Stimulated activated CD4-positive, alpha-beta T cell treated with anti-CD3 and anti-CD28 coated beads, Interleukin-1b, Interleukin-23, amount 100 ng/mL, for 1 hour (primary cell): Measurements from ENCODE around the gene AZI2.

ENCODE experiments used
- DNase-seq, 2 donors: peaks; one replicate each; pipeline ENCODE4 v3.0.0-alpha.2; 2020; ENCODE audit warnings: low read depth in 2 of 2

Gene AZI2, protein sequence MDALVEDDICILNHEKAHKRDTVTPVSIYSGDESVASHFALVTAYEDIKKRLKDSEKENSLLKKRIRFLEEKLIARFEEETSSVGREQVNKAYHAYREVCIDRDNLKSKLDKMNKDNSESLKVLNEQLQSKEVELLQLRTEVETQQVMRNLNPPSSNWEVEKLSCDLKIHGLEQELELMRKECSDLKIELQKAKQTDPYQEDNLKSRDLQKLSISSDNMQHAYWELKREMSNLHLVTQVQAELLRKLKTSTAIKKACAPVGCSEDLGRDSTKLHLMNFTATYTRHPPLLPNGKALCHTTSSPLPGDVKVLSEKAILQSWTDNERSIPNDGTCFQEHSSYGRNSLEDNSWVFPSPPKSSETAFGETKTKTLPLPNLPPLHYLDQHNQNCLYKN

DNA sequence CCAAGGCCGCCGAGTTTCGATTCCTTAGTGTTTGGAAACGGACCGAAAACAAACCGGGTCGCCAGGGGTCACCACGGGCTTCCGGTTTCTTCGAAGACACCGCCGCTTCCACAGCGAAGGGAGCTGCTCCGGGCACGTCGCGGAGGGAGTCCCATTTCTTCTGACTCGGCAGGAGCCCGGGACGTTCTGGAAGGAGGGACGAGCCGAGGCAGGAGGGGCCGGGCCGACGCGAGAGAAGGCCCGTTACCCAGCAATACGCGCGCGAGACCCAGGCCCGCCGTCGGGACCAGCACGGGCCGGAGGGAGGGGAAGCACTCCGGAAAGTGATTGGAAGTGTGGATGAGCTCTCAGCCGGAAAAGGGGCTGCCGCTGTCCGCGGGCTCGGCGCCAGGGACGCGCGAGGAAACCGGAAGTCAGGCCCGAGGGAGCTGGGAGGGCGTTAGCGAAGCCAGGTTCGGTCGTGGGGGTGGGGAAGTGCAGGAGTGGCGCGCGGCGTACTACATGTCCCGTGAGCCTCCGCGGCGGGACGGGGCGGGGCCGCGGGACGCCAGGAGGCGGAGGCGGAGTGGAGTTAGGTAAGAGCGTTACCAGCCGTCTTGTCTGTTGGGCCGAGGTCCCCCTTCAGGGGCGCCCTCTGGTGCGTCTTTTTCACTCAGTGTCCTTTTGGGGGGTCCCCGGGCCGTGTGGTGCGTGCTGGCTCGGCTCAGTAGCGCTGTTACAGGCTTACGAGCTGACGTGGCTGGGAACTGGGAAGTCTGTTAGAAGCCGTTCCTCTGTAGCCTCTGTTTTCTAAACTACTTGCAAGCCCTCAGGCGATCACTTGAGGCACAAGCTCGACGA lies at the start of gene AZI2, which contains the start of gene ZCWPW2:
Gene AZI2 (minus strand): TSS at position 196 of the 840 bp plus-strand sequence. CDS start 8,207 bp downstream, outside the sequence.
Gene ZCWPW2 (plus strand): TSS at position 93 of the 840 bp plus-strand sequence. CDS start 64,348 bp downstream, outside the sequence.
- peak; percentile 75 to 88 for DNase-seq

- no peak for DNase-seq
These were observed 40.4 kb upstream of the AZI2 start for GRCh38 chr3:28388978-28389377.

- no peak for DNase-seq
These were observed 37.4 kb upstream of the AZI2 start for GRCh38 chr3:28386049-28386448.

DNA sequence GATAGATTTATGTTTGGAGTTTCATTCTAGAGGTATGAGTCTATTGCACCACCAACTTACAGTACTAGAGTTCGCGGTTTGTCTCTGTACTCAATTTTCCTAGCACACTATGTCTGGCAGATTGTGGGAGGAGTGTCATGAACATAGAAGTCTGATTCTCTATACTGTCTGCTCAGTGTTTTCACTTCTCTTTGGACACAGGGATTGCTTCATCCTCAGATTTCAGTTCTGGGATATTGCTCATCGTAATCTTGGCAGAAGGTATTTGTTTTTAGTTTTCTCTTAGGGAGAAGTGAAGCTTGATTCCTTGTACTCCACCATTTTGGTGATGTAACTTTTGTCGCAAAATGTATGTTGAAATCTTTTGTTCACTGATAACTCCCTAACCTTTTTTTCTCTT lies 27.8 kb upstream of the AZI2 start:
- DNase-seq = no peak

DNA sequence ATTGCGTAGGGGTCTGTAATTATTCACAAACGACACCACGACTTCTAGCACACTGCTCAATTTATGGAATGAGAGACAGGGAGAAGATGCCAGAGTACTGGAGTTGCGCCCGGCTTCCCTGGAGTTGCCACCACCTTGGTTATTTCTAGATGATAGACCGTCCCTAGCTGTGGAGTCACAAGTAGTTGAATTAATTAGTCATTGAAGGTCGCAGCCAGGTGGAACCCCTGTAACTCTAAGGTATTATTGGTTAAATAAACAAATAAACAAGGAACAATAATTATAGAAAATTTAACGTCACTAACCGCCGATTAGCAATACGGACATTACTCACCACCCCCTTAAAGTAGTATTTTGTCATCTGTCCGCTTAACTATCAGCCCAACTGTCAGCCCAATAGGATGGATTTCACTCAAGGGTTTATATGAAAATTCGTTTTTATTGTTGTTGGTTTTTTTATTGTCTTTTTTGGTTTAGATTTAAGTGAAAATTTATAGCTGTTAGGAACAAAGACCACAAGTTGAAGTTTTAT lies 911 bp upstream of the AZI2 start:
- no peak for DNase-seq

DNA sequence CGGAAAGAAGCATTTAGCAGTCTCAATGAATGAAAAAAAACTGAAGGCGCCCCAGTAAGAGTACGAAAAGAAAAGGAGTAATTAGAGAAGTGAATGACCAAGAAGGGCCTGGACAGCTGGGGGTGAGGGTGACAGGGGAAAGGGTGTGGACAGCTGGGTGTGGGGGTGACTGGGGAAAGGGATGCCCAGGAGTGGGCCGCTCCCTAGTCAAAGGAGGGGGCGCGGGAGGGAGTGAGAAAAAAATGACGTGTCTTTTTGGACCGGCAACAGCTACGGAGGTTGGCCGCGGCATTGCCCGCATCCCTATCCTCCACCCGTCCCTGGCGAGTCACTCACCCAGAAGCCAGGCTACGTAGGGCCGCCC lies 377 bp downstream of the AZI2 start:
- DNase-seq = no peak

- no peak for DNase-seq
These were observed 1.0 kb downstream of the AZI2 start for GRCh38 chr3:28347374-28348264.

- no peak for DNase-seq
These were observed 2.9 kb downstream of the AZI2 start for GRCh38 chr3:28345690-28346089.

- DNase-seq = no peak
These were observed 5.5 kb downstream of the AZI2 start for GRCh38 chr3:28343144-28343543.

DNA sequence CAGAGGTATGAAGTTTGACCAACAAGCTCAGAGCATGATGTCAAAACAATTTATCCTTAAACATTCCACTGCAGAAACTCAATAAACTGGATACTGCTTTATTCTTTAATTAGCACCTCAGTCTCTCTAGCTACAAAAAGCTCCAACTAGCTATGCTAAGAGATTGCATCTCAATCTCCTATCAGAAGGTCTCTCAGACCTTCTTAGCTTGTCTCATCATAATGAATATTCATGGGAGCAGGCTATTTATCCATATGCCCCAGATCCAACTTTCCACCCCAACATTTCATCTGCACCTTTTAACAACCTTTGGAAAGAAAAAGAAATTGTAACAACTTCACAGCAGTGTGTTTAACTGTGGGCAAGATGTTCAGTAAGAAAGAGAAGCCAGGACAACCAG lies 11.4 kb downstream of the AZI2 start:
- no peak for DNase-seq

GRCh38 chr3:28335246-28335645 lies 13.4 kb downstream of the AZI2 start:
- no peak for DNase-seq

GRCh38 chr3:28334552-28334951 lies 14.1 kb downstream of the AZI2 start:
- no peak for DNase-seq

DNA sequence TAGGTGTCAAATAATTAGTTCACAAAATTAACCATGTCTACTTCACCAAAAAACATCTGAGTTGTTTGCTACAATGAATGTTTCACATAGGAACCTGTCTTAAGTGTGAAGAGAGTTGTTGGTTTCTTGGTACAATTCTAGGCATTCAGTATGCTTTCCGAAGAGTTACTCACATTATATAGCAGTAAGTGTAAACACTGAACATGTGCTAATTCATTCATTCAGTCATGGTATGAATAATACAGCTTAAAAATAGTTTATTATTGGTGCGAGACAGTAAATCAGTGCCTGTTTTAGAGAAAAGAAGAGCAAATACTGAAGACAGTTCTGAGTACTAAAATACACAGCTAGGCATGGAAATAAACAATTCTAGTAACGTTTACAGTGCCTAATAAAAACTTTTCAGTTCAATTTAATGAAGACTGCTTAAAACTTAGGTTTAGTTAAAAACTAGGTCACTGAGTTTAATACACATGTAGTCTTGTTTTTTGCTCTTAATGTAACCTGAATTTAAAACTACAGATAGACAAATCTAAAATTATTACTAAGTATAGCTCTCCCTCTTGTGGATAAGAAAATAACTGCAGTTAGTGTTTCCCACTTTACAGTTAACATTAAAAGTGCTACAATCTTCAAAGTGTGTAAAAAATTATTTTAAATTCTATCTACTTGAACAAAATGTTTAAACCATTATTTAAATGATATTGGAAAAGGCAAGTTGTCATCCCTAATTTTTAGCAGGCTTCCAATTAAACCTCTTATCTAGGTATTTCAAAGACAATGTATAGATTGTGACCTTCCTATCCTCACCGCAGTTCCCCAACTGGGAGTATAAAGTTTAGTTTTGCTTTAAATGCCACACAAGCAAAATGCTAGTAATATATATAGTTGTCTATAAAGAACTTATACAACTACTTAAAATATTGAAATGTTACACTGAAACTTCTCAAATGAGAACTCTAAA lies 20.2 kb downstream of the AZI2 start:
- no peak for DNase-seq

DNA sequence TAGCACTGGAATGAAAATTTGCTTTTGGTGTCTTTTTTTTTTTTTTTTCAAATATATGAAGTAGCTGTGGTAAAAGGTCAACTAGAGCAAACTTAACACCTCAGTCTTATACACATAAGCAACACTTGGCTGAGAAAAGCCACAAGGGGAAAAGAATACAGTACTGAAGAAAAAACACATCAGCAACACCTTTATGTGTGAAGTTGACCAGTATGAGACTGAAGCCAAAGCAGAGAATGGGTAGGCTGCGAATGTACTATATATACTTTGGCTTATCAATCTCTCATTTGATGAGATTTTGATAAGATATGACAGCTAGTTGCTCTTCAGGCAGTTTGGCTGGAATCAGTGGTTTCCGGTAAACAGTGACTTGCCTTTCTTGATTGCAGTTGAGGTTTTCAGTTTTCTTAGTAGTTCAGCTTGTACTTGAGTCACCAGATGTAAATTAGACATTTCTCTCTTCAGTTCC lies 22.1 kb downstream of the AZI2 start:
- DNase-seq = no peak

- no peak for DNase-seq
These were observed 26.2 kb downstream of the AZI2 start for GRCh38 chr3:28322464-28322863.

DNA sequence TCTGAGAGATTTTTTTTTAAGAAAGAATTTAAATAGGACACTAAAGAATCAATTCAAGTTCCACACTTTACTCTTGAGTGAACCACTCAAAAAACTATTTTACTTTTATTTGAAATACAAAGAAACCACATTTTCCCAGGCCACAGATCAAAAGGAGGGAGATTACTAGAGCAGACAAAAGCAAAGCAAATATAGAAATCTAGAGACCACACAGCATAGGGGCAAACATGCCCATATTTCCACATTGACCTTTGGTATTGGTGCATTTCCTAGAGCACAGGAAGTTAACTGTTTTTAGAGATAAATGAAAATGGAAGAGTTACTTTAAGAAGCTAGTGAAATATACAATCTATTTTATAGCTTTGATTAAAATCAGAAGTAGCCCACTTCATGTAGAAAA lies 27.6 kb downstream of the AZI2 start:
- DNase-seq = no peak

DNA sequence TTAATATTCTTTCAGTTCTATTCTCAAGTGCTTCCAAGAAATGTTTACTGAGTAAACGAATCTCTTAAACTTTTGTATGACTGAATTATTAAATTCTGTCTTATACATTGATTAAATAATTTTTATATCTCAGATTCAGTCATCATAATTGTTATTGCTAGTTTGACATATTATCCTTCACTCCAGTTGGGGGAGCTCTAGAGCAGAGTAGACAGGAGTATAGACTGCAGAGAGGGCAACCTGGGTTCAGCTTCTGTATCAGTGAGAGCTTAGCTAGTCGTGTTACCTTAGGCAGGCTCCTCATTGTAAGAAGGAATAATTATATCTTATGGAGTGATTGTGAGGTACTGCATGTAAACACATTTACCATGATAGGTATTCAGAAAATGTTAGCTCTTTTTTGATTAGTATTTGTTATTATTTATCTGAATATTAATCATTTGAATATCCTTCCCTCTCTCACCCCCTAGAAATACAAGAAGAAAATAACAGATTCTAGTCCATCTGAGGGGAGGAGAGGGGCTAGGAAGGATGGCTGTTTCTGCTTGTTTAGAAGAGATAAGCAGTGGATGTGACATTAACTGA lies 31.1 kb downstream of the AZI2 start:
- no peak for DNase-seq

- DNase-seq = no peak
These were observed 32.4 kb downstream of the AZI2 start for GRCh38 chr3:28316226-28316625.

DNA sequence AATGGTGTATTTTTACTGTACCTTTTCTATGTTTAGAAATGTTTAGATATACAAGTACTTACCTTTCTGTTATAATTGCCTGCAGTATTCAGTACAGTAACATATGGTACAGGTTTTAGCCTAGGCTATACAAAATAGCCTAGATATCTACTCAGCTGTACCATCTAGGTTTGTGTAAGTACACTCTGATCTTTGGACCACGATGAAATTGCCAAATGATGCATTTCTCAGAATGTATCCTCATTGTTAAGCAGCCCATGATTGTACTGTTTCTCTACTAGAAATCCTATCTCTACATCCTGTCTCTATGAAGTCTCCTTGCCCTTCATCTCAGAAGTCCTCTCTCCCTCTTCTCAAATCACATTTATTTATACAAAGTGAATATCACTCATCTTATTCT lies 32.9 kb downstream of the AZI2 start:
- DNase-seq = no peak

- DNase-seq = no peak
These were observed 40.4 kb downstream of the AZI2 start for GRCh38 chr3:28308196-28308595.
